ENCODE data around the gene SLC30A4.

Gene SLC30A4

DNA sequence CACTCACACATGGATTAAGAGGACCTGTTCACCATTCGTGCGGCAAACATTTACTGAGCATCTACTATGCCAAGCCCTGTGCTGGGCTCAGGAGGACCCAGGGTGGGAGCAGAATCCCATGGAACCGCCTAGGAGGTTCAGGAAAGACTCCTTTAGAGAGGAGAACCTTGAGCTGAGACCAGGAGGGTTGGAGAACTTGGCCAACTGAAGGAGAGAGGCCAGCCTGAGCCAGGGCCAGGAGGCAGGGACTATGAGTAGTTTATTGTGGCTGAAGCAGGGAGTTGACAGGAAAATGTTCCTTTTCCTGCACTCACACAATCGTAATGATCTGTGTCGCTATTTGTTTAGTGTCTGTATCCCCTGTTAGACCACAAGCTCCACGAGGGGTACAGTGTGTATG lies 71.3 kb downstream of the SLC30A4 start:
- DNase-seq (ENCODE audit: low read depth) = no peak
- no peak overlapping the region for H3K4me3 ChIP-seq (ENCODE audit: low read length)
- TF ChIP-seq, protein P1, sequence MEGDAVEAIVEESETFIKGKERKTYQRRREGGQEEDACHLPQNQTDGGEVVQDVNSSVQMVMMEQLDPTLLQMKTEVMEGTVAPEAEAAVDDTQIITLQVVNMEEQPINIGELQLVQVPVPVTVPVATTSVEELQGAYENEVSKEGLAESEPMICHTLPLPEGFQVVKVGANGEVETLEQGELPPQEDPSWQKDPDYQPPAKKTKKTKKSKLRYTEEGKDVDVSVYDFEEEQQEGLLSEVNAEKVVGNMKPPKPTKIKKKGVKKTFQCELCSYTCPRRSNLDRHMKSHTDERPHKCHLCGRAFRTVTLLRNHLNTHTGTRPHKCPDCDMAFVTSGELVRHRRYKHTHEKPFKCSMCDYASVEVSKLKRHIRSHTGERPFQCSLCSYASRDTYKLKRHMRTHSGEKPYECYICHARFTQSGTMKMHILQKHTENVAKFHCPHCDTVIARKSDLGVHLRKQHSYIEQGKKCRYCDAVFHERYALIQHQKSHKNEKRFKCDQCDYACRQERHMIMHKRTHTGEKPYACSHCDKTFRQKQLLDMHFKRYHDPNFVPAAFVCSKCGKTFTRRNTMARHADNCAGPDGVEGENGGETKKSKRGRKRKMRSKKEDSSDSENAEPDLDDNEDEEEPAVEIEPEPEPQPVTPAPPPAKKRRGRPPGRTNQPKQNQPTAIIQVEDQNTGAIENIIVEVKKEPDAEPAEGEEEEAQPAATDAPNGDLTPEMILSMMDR (IDR thresholded peaks at IDR 0.05; ENCODE audit: insufficient read depth, low read depth, low read length, missing control alignments) = no peak

DNA sequence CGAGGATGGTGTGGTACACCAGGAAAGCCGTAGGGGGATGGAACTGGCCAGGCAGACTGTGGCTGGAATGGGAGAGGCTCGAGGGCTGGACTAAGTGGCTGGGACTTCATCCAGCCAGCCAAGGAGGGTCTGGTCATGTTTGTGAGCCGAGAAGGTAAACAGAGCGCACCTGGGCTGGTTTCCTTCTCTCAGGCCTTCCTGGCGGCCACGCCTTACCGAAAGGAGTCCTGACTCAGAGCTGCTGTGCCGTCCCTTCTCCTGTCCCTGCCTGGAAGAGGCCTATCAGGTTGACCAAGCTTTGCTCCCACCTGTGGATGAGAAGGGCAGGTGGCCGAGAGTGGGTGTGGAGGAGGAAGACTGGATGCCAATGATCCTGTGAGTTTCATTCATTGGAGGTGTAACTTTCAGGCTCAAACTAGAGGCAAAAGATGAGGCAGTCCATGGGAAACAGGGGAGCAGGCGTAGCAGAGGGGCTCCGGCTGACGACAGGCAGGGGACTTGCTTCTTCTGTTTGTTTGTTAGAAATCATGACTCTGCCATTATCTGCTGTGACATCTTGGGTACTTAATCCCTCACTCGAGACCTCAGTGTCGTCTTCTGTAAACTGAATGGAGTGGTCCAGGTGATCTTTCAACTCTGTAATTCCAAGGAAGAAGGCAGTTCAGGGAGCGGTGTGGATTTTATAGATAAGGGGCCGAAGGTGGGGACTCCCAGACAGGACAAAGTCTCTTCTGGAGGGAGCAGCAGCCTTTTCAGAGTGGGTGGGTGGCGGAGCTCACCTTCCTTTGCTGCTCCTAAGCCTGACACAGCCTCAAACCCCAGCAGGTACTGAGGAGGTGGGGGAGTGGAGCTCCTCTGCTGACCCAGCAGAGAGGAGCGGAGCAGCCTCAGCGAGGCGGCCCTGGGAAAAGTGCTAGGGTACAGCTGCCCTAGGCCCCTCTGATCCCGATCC lies 72.4 kb downstream of the SLC30A4 start:
- TF ChIP-seq, protein P1 (IDR thresholded peaks at IDR 0.05; ENCODE audit: insufficient read depth, low read depth, low read length, missing control alignments) = no peak
- no peak overlapping the region for H3K4me3 ChIP-seq (ENCODE audit: low read length)
- peak; percentile 97 for DNase-seq (ENCODE audit: low read depth)

DNA sequence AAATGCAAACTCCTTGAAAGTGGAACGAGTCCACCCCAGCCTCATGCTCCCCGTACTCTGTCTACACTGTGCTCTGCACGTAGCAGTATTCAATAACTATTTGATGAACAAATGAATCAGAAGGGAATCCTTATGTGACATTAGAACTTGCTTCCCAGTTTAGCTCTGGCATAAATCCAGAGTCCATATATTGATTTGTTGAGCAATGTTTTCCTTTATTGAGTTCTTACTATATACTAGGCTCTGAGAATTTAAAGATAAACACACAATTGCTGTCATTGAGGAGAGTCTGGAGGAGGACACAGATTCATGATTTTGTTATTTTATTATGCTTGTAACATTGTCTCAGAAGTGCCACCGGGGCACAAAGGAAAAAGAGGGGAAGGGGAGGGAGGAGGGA lies 73.2 kb downstream of the SLC30A4 start:
- TF ChIP-seq, protein P1 (IDR thresholded peaks at IDR 0.05; ENCODE audit: insufficient read depth, low read depth, low read length, missing control alignments) = no peak
- H3K4me3 ChIP-seq (ENCODE audit: low read length) = no peak overlapping the region
- no peak for DNase-seq (ENCODE audit: low read depth)

DNA sequence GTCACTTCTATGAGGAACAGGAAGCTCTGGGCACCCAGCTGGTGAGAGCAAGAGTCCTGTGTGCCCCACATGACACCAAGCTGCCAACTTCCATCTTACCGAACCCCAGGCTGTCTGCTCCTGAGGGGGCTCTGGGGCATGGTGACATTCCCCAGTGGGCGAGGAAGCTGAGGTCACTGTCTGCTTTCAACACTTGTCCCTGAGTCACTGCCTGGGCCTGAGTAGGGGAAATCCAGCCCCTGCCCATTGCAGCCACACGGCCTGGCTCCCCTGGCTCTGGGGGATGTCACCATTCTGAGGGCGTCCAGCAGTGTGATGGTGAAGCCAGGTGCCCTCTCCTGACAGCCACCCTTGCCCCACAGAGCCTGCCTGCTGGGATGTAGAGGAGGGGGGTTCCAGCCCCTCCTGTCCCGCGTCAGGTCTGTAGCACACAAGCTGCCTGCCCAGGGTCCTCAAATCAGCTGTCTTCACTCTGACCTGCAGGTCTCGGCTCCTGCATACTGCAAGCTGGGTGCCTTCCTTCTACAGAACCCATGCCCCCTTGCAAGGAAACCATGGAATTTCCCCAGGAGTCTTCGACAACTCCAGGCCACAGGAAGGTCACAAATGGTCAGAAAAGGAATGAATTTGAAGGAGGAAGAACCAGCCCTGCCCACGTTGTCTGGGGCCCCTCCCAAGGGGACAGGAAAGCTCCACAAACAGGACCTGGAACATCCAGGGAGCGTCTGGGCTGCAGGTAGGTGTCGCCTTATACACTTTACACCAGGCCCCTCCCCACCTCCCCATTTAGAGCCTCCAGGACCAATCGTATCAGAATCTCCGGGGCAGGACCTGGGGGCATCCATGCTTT lies 74.3 kb downstream of the SLC30A4 start:
- H3K4me3 ChIP-seq (ENCODE audit: low read length) = no peak overlapping the region
- TF ChIP-seq, protein P1 (IDR thresholded peaks at IDR 0.05; ENCODE audit: insufficient read depth, low read depth, low read length, missing control alignments) = no peak
- DNase-seq (ENCODE audit: low read depth) = peak; percentile 57

DNA sequence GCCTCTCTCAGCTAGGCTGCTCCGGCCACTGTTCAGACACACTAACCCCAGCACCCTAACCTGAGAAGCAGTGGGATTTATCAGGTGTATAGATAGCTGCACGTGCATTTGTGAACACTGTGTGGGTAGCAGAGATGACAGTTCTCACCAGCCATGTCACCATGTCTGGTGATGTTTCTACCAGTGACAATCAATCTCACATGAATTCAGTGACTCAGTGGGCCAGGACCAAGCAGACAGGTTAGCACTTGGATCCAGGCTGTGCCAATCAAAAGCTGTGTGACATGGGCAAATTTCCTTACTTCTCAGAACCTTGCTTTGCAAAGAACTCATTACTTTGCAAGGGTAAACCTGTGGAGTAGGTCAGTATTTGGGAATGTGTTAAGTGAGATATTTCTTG lies 78.9 kb downstream of the SLC30A4 start:
- DNase-seq (ENCODE audit: low read depth) = no peak
- H3K4me3 ChIP-seq (ENCODE audit: low read length) = no peak overlapping the region
- TF ChIP-seq, protein P1 (IDR thresholded peaks at IDR 0.05; ENCODE audit: insufficient read depth, low read depth, low read length, missing control alignments) = no peak

DNA sequence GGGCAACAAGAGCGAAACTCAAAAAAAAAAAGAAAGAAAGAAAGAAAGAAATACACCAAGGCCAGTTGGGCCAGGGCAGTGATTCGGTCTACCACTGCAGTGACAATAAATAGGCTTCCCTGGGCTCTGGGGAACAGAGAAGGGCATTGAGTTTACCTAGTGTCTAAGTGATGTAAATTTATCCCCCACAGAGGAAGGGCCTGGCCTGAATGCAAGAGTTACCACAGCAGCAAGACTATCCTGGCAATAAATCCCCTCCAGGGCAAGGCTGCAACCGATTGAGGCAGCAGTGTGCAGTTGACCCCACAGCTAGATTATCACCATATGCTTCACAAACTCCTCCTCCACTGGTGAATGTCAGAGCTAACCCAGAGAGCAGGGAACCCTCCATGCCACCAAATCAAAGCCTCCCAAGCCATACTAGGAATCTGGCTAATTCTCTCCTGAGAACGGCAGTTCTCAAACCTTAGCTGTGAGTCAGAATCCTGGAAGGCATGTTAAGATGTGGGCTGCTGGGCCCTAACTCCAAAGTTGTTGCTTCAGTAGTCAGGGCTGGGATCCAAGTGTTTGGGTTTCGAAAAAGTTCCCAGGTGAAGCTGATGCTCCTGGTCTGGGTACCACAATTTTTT lies 79.9 kb downstream of the SLC30A4 start:
- DNase-seq (ENCODE audit: low read depth) = peak; percentile 68
- H3K4me3 ChIP-seq (ENCODE audit: low read length) = no peak overlapping the region
- TF ChIP-seq, protein P1 (IDR thresholded peaks at IDR 0.05; ENCODE audit: insufficient read depth, low read depth, low read length, missing control alignments) = no peak
